GM18505 (cell line): ENCODE data around the gene TDP2.

Experiments used
- ATAC-seq: cut with Tn5 transposase; IDR thresholded peaks from one replicate; pipeline ENCODE4 v1.9.1; 2021; ENCODE audit not compliant: unreplicated experiment
- POLR2A ChIP-seq: IDR thresholded peaks from 4 replicates; pipeline ENCODE4 v1.6.1; 2011; ENCODE audit warnings: borderline replicate concordance; ENCODE audit not compliant: insufficient read depth, insufficient read length; ENCODE audit errors: extremely low read depth

TDP2 gene

DNA sequence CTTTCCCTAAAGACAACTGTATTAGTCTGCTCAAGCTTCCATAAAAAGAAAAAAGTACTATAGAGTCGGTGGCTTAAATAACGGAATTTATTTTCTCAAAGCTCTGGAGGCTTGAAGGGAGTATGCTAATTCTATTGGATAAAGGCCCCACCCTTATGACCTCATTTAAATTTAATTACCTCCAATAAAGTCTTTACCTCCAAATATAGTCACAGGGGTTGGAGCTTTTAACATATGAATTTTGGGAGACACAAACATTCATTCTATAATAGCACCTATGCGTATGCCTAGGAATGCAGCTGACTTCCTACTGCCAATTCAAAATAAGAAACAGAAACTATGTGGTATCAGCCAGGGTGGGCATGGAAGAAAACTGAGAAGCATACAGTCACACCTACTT, 46.1 kb downstream of the TDP2 start:
- no peak for TF ChIP-seq POLR2A

DNA sequence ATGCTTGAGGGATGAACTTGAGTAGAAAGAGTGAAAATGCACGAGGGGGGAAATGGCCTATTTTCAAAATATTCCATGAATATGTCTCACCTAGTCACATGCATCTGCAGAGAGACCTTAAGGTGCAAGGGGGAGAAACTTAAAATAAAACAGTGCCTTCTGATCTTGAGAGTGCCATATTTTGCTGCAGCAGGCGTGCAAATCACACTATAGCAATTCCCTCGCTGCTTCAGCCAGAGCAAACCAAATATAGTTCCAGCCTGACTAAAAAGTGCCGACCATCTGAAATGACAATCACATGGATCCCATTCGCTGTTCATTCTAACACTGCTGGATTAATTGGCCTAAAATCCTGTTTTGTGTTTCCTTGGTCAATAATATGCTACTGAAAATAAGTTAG, 47.0 kb downstream of the TDP2 start:
- ATAC-seq = no peak
- no peak for TF ChIP-seq POLR2A

More for the DNA sequence above, 46.1 kb downstream of the TDP2 start:
- ATAC-seq = no peak

DNA sequence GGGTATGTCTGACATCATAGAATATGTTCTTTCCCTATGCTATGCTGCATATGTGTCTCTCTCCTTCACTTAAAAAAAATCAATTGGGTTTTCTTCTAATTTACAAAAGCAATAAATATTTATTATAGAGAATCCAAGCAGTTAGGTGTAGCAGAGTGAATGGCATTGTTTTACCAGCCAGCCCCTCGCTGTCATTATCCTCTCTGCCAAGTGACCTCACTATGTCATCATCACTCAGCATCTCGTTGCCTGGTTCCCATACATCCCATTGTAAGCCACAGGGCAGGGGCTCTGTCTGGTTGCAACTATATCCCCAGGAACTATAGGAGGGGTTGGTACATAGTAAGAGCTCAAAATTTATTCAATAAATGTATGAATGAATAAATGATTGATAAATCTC, 52.1 kb downstream of the TDP2 start:
- ATAC-seq = no peak

DNA sequence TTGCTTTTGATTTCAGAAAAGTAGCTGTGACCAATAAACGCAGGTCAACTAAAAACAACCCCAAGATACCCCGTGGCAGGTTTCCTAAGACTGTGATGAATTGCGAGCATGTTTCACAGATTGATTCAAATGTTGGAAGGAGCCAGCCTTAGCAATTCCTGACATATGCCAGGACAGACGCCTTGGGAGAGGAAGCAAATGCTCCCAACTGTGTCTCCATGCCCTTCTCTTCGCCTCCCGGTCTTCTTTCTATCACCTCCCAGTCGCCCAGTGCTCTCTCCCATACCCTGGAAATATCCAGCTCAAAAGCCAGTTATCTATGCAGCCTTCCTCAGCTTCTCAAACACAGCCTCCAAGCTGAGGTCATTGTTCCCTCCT, 52.7 kb downstream of the TDP2 start:
- no peak for TF ChIP-seq POLR2A
- ATAC-seq = no peak

More for the DNA sequence above, 52.1 kb downstream of the TDP2 start:
- no peak for TF ChIP-seq POLR2A

DNA sequence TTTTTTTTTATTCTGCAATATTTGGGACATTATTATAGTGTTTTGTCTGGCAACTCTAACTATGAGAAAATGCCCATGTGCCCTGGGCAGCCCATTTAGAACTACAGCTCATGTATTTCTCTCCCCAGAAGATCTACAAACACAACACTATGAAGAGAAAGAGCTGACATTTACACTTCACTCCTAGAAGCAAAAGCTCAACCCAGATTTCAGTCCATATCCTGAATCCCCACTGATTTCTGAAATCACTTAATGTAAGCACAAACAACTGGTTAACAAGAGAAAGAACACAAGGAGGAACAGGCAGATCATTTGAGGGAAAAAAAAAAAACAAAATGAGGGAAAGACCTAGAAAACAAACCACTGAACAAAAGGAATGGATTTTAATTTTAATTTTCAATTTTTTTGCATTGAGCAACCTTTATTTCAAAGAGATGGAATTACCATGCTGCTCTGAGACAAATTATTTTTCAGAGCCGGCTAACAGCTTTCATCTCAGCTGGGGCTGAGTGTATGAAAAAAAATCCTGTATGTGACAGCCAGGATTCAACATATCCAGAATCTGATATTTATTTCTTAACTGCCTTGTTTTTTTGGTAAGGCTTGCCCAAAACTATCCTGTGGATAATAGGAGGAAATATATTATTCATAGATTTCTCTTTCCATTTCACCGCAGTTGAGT, 53.2 kb downstream of the TDP2 start:
- TF ChIP-seq POLR2A = no peak
- ATAC-seq = no peak

DNA sequence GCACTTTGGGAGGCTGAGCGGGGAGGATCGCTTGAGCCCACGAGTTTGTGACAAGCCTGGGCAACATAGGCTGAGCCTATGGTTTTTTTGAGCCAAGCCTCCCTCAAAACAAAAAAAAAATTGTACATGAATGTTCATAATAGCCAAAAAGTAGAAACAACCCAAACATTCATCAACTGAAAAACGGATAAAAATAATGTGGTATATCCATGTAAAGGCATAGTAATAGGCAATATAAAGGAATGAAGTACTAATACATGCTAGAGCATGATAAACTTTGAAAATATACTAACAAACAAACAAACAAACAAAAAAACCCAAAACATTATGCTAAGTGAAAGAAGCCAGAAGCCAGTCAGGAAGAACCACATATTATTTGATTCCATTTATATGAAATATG, 56.0 kb downstream of the TDP2 start:
- ATAC-seq = no peak
- no peak for TF ChIP-seq POLR2A

DNA sequence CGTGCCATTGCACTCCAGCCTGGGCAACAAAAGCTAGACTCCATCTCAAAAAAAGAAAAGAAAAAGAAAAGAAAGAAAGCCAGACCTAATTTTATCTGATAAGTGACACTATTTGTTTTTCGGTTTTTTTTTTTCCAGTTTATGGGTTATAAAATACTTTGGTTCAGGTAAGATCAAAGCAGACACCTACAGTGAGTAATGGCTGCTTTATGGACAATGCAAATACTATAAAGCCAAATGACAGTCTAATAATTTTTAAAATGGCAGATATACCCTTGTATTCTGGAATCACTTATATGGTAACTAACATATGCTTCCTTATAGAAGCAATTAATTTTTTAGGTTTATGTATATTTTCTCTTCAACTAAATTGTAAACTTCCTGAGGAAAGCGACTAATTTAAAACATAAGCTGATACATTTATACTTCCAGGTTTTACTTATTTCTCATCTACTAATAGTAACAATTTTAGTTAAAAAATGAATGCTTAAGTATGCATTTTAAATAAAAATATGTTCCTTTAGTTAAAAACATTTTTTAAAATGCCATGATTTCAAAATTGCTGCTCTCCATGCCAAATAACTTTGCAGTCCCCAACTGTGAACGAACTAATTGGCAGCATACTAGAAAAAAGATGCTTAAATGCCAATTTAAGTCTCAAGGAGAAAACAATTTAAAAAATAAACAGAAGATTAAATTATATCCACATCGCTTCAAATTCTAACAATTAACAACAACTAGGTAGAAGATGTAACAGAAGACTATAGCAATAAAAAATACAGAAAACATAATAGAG, 59.2 kb downstream of the TDP2 start:
- ATAC-seq = no peak
- TF ChIP-seq POLR2A = no peak

DNA sequence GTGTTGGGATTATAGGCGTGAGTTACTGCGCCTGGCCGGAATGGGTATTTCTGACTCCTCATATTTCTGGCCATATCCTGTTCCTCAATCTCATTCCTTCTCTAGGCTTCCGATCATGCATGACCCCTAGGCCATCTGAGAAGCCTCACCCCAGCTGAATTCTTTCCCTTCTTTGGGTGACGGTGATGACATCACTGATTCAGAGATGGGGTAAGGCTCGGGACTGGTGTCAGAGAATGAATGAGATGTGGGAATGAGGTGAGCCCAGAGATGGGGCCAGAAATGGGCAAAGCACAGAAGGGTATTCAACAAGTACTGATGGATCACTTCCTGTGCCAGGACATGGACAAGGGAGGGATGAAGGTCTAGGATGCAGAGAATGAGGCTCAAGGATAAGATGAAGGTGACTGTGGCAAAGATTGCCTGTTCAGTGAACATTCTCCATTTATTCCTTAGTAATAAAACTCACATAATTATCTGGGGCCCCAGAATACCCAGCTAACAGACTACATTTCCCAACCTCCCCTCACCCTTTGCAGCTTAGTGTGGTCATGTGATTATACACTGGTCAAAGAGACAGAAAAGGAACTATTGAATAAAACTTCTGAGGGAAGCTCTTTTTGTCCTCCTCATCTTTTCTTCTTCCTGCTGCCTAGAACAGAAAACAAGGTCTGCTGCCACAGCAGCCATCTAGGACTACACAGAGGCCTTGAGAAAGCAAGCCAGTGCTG, 60.3 kb downstream of the TDP2 start:
- ATAC-seq = no peak
- TF ChIP-seq POLR2A = no peak

DNA sequence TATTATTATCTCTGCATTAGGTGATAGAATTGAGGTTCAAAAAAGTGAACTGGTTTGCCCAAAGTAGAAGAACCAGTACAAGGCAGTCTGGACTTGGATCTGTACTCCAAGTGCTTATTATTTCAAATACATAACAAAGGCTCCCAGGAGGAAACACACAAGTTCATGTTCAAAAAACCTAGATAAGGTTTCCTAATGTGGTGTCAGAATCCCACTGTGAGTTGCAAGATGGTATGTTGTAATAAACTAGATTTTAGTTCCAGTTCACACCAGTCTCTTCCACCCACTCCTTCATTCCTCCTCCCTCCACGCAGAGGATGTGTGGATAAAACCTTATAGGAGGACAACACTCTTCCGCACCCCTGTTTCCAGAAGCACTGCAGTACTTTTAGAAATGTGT, 63.5 kb downstream of the TDP2 start:
- TF ChIP-seq POLR2A = no peak
- no peak for ATAC-seq

DNA sequence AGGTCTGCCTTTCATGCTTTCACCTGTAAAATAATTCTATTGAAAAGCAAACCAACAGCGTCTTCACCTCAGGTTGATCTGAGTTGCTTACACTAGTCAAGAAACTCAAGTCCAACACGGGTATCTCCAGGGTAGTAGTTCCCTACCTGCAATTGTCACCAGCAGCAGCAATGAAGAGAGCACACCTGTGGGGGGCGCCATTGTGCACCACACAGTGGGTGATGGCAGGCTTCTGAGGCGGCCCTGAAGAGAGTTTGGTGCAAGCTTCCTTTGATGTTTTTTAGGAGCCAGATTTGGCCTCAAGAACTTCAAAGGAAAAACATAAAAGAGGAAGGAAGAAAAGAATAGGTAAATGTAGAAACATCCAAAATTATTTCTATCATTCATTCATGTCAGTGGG, 65.8 kb downstream of the TDP2 start:
- no peak for ATAC-seq
- no peak for TF ChIP-seq POLR2A
